K562 (cell line): ENCODE data around the gene DRAXIN. TPM values are rescaled to one million over a fixed set of nuclear protein-coding genes. Genes with fewer than 3 reads are reported as not detected.

ENCODE experiments used
- BCL6 ChIP-seq: fragments of 250-450 bp; sonication (Bioruptor Pico); IDR thresholded peaks from 2 replicates; pipeline ENCODE4 v1.4.0; 2020
- ELF4 ChIP-seq: fragments of 450-650 bp; formaldehyde crosslinking; IDR thresholded peaks from 2 replicates; pipeline ENCODE4 v1.4.0; 2022; ENCODE audit warnings: missing genetic modification characterization
- EP400 ChIP-seq: fragments of 450-650 bp; IDR thresholded peaks from 2 replicates; pipeline ENCODE4 v1.6.1; 2017; ENCODE audit warnings: antibody characterized with exemption, mild to moderate bottlenecking, moderate library complexity
- FOXK1 ChIP-seq: sonication (generic); formaldehyde crosslinking; IDR thresholded peaks from 2 replicates; pipeline ENCODE4 v1.8.0; 2022; ENCODE audit warnings: missing genetic modification reagents, mild to moderate bottlenecking, borderline replicate concordance
- FOXP1 ChIP-seq: sonication (generic); formaldehyde crosslinking; IDR thresholded peaks from 2 replicates; pipeline ENCODE4 v1.8.0; 2022; ENCODE audit warnings: mild to moderate bottlenecking, missing genetic modification reagents
- GTF2F1 ChIP-seq: IDR thresholded peaks from 2 replicates; pipeline ENCODE4 v1.6.1; 2011; ENCODE audit warnings: low read depth, low read length, improper control_type of control experiment
- HDAC3 ChIP-seq: fragments of 450-650 bp; IDR thresholded peaks from 2 replicates; pipeline ENCODE4 v1.6.1; 2018; ENCODE audit warnings: borderline replicate concordance, mild to moderate bottlenecking, moderate library complexity; ENCODE audit not compliant: partially characterized antibody
- HDAC8 ChIP-seq: fragments of 450-650 bp; IDR thresholded peaks from 2 replicates; pipeline ENCODE4 v1.6.1; 2016; ENCODE audit warnings: mild to moderate bottlenecking, missing genetic modification characterization, moderate library complexity, missing compliant biosample characterization
- KDM1A ChIP-seq, 2 experiments: fragments of 450-650 bp; IDR thresholded peaks; 2 replicates each; pipeline ENCODE4 v1.6.1; 2016; ENCODE audit warnings: mild to moderate bottlenecking in 2 of 2
- LCOR ChIP-seq: sonication (generic); formaldehyde crosslinking; IDR thresholded peaks from 2 replicates; pipeline ENCODE4 v1.8.0; 2022; ENCODE audit warnings: mild to moderate bottlenecking, missing genetic modification reagents
- POLR2A ChIP-seq: fragments of 450-650 bp; conservative IDR thresholded peaks from 2 replicates; pipeline ENCODE4 v1.6.1; 2016
- RNF2 ChIP-seq: sonication (generic); IDR thresholded peaks from 2 replicates; pipeline ENCODE4 v1.6.1; 2016
- TOE1 ChIP-seq, 2 experiments: fragments of 450-650 bp in 1 of 2; sonication (generic) in 1 of 2; formaldehyde crosslinking in 1 of 2; IDR thresholded peaks; 2 replicates each; pipeline versions ENCODE4 v1.7.1 to v1.8.0; 2016 to 2022; ENCODE audit warnings: borderline replicate concordance in 2 of 2, mild to moderate bottlenecking in 2 of 2, antibody characterized with exemption in 1 of 2, inconsistent platforms in 1 of 2, low read depth in 1 of 2, missing genetic modification reagents in 1 of 2, moderate library complexity in 1 of 2
- ZBTB7A ChIP-seq: IDR thresholded peaks from 2 replicates; pipeline ENCODE4 v1.6.1; 2011; ENCODE audit warnings: low read depth, mild to moderate bottlenecking, low read length, moderate library complexity, borderline replicate concordance; ENCODE audit not compliant: control insufficient read depth
- ZFX ChIP-seq: sonication (generic); formaldehyde crosslinking; IDR thresholded peaks from 2 replicates; pipeline ENCODE4 v1.8.0; 2022; ENCODE audit warnings: mild to moderate bottlenecking, missing genetic modification reagents, moderate library complexity
- ZNF184 ChIP-seq: sonication (generic); formaldehyde crosslinking; IDR thresholded peaks from 2 replicates; pipeline ENCODE4 v1.5.0; 2020; ENCODE audit warnings: missing genetic modification reagents
- ZNF212 ChIP-seq: fragments of 450-650 bp; formaldehyde crosslinking; IDR thresholded peaks from 2 replicates; pipeline ENCODE4 v1.4.0; 2020; ENCODE audit warnings: mild to moderate bottlenecking
- ZNF239 ChIP-seq: fragments of 250-450 bp; sonication (Bioruptor Pico); IDR thresholded peaks from 2 replicates; pipeline ENCODE4 v1.4.0; 2020; ENCODE audit warnings: mild to moderate bottlenecking
- ZNF668 ChIP-seq: fragments of 250-450 bp; sonication (Bioruptor Pico); IDR thresholded peaks from 2 replicates; pipeline ENCODE4 v1.8.0; 2022; ENCODE audit warnings: mild to moderate bottlenecking, inconsistent platforms
- ZNF695 ChIP-seq: fragments of 450-650 bp; formaldehyde crosslinking; IDR thresholded peaks from 2 replicates; pipeline ENCODE4 v1.4.0; 2020; ENCODE audit warnings: mild to moderate bottlenecking, moderate library complexity
- polyA plus RNA-seq, 8 experiments: library from polyadenylated mRNA; depleted of rRNA in 4 of 8; stranded (reverse) in 5 of 8; unstranded in 3 of 8; fragments of >200 nt; fragmentation: Nextera tagmentation in 2 of 8; fragmentation: Illumina TruSeq in 1 of 8; extraction: Ambion mirVana in 2 of 8; extraction: Trizol in 1 of 8; gene quantifications; 2 replicates each; pipeline versions ENCODE4 v1.2.1 to v1.2.3, GENCODE V29; 2011 to 2014; ENCODE audit warnings: inconsistent platforms in 1 of 8, missing spikeins in 1 of 8
- total RNA-seq, 7 experiments: library from RNA; depleted of rRNA in 6 of 7; stranded (reverse); fragments of >200 nt in 6 of 7; fragmentation: Illumina TruSeq in 2 of 7; extraction: Trizol in 2 of 7; gene quantifications; 2 replicates each; pipeline versions ENCODE4 v1.2.1 to v1.2.3, GENCODE V29; 2011 to 2021; ENCODE audit warnings: low replicate concordance in 1 of 7
- TF ChIP-seq, protein P1 (sequence below), 2 experiments: fragments of 200-800 bp in 1 of 2; sonication (Bioruptor generic) in 1 of 2; sonication (generic) in 1 of 2; formaldehyde crosslinking in 1 of 2; IDR thresholded peaks in 1 of 2; conservative IDR thresholded peaks in 1 of 2; 2 replicates each; pipeline versions ENCODE4 v1.5.0 to v1.6.1; 2016 to 2020; ENCODE audit warnings: missing compliant biosample characterization in 1 of 2, missing genetic modification characterization in 1 of 2, missing genetic modification reagents in 1 of 2
- TF ChIP-seq, protein P2 (sequence below), 2 experiments: fragments of 450-650 bp; IDR thresholded peaks; 2 replicates each; pipeline ENCODE4 v1.6.1; 2016
- TF ChIP-seq, protein P3 (sequence below): IDR thresholded peaks from 2 replicates; pipeline ENCODE4 v1.6.1; 2011; ENCODE audit not compliant: insufficient read length; ENCODE audit errors: extremely low read depth
- TF ChIP-seq, protein P4 (sequence below): fragments of 250-450 bp; sonication (Bioruptor Pico); IDR thresholded peaks from 2 replicates; pipeline ENCODE4 v1.6.1; 2021; ENCODE audit warnings: mild to moderate bottlenecking

The DRAXIN gene
- total and polyA plus RNA-seq, 9 of the 15 experiments (the other 6 are each of a cell fraction or from before 2014, with no cell fraction given): 0.01 to 0.04 (median 0.01) TPM; not detected in 6

DNA sequence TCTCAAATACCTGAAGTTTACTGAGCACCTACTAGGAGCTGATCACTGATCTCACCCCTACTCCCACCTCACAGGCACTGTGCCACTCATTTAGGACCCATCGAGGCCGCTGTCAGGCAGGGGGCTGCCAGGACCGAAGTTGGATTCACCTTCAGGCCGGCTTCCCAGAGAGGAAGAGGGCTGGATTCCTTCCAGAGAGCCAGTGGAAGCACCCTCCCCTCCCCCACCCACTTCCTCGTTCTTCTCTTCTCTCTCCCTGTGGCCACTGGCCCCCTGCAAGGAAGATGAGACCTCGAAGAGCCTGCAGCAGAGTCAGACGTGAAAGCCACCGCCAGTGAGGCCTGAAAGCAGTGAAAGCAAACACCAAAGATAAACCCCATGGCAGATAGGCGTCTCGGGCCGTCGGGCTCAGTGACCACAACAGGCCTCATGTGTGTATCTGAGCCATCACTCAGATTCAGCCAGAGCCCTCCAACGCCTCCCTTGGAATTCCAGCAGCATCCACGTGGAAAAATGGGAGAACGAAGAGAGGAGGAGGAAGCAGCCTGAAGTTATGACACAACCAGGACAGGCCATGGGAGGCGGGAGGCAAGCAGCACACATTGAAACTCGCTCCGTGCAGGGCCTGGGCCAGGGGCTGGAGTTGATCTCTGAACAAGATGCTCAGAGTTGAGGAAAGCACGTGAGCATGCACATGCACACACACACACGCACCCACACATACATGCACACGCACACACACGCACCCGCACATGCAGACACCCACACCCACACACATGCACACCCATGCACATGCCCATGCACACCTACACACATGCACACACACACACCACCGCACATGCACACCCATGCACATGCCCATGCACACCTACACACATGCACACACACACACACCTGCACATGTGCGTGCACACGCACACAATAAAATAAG, 38.3 kb downstream of the DRAXIN start (continued):
- TF ChIP-seq EP400 (no peak), ZNF239 (CRISPR knock-in tag) (no peak), KDM1A (IDR thresholded peaks at IDR 0.05) (0 out of 4 replicates have a peak, but pooled peaks of 1 of the 2 experiments have one; percentile 6), ELF4 (CRISPR knock-in tag) (peak; percentile 78), ZNF668 (CRISPR knock-in tag) (no peak), TOE1 (IDR thresholded peaks at IDR 0.05; ENCODE audit: borderline replicate concordance) (0 out of 2 replicates have a peak, but pooled peaks have one; percentile 22), TOE1 (CRISPR knock-in tag; IDR thresholded peaks at IDR 0.05; ENCODE audit: borderline replicate concordance, low read depth) (no peak), ZNF184 (CRISPR knock-in tag) (no peak), RNF2 (peak; percentile 64; the same call in 1 of the 2 replicates), ZNF212 (CRISPR knock-in tag) (no peak), LCOR (no peak), FOXP1 (CRISPR knock-in tag) (no peak; the same call in 1 of the 2 replicates), HDAC8 (tag) (no peak), BCL6 (CRISPR knock-in tag) (no peak), POLR2A (no peak), ZNF695 (CRISPR knock-in tag) (no peak), GTF2F1 (no peak), FOXK1 (CRISPR knock-in tag) (no peak), HDAC3 (no peak), ZFX (CRISPR knock-in tag) (peak; percentile 87), ZBTB7A (peak; percentile 17; the same call in 1 of the 2 replicates)
- TF ChIP-seq, protein P1, sequence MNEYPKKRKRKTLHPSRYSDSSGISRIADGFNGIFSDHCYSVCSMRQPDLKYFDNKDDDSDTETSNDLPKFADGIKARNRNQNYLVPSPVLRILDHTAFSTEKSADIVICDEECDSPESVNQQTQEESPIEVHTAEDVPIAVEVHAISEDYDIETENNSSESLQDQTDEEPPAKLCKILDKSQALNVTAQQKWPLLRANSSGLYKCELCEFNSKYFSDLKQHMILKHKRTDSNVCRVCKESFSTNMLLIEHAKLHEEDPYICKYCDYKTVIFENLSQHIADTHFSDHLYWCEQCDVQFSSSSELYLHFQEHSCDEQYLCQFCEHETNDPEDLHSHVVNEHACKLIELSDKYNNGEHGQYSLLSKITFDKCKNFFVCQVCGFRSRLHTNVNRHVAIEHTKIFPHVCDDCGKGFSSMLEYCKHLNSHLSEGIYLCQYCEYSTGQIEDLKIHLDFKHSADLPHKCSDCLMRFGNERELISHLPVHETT (CRISPR knock-in tag; conservative IDR thresholded peaks at IDR 0.05 in 1 of 2, IDR thresholded peaks at IDR 0.05 in 1 of 2): peak in 1 of 2 experiments; percentile 55; a peak in 1 of 4 replicates
- TF ChIP-seq, protein P2, sequence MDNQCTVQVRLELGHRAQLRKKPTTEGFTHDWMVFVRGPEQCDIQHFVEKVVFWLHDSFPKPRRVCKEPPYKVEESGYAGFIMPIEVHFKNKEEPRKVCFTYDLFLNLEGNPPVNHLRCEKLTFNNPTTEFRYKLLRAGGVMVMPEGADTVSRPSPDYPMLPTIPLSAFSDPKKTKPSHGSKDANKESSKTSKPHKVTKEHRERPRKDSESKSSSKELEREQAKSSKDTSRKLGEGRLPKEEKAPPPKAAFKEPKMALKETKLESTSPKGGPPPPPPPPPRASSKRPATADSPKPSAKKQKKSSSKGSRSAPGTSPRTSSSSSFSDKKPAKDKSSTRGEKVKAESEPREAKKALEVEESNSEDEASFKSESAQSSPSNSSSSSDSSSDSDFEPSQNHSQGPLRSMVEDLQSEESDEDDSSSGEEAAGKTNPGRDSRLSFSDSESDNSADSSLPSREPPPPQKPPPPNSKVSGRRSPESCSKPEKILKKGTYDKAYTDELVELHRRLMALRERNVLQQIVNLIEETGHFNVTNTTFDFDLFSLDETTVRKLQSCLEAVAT (IDR thresholded peaks at IDR 0.05): peak in 1 of 2 experiments; percentile 55; a peak in 1 of 4 replicates
- TF ChIP-seq, protein P3, sequence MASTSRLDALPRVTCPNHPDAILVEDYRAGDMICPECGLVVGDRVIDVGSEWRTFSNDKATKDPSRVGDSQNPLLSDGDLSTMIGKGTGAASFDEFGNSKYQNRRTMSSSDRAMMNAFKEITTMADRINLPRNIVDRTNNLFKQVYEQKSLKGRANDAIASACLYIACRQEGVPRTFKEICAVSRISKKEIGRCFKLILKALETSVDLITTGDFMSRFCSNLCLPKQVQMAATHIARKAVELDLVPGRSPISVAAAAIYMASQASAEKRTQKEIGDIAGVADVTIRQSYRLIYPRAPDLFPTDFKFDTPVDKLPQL: no peak
- TF ChIP-seq, protein P4, sequence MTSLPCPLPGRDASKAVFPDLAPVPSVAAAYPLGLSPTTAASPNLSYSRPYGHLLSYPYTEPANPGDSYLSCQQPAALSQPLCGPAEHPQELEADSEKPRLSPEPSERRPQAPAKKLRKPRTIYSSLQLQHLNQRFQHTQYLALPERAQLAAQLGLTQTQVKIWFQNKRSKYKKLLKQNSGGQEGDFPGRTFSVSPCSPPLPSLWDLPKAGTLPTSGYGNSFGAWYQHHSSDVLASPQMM (CRISPR knock-in tag): no peak
